B cell (primary cell): Measurements from ENCODE around the gene RANBP9. TPM values are rescaled to one million over a fixed set of nuclear protein-coding genes. Genes with fewer than 3 reads are reported as not detected.

ENCODE experiments used
- ATAC-seq: fragments of 200-7000 bp; cut with Tn5 transposase; one replicate; pipeline ENCODE4 v1.10.0; 2021; ENCODE audit warnings: low read depth, mild to moderate bottlenecking, moderate number of reproducible peaks, moderate library complexity
- CTCF ChIA-PET: fragments of 350-600 bp; sonication (Branson Sonifier 250); formaldehyde crosslinking; loops from one replicate; lab custom pipeline; 2021; ENCODE audit warnings: antibody characterized with exemption, inconsistent platforms; lab: Charles Lee
- POLR2A ChIA-PET: fragments of 350-600 bp; sonication (Branson Sonifier 250); formaldehyde crosslinking; loops from one replicate; lab custom pipeline; 2021; ENCODE audit warnings: antibody characterized with exemption; lab: Charles Lee
- DNase-seq: peaks from one replicate; pipeline ENCODE4 v3.0.0; 2013
- H2AFZ ChIP-seq: 2 replicates; pipeline ENCODE4 v1.6.1; 2012; ENCODE audit warnings: mild to moderate bottlenecking, low read depth, low read length; ENCODE audit not compliant: insufficient read depth, poor library complexity, severe bottlenecking
- H3K27ac ChIP-seq, 2 donors: 1 replicate in 1 of 2; 2 replicates in 1 of 2; pipeline ENCODE4 v1.5.1; 2012 to 2013; ENCODE audit warnings: low read length in 2 of 2, mild to moderate bottlenecking in 2 of 2, moderate library complexity in 1 of 2
- H3K27me3 ChIP-seq, 4 experiments: fragments of 200-600 bp in 1 of 4; sonication (generic) in 1 of 4; replicated peaks in 1 of 4; 1 replicate in 2 of 4; 2 replicates in 2 of 4; pipeline versions ENCODE4 v1.6.1 to v1.7.0; 2013 to 2016; ENCODE audit warnings: low read length in 3 of 4, mild to moderate bottlenecking in 2 of 4, mixed read lengths in 1 of 4, moderate library complexity in 1 of 4; ENCODE audit not compliant: insufficient read depth in 4 of 4, control insufficient read depth in 3 of 4; ENCODE audit errors: control extremely low read depth in 1 of 4
- H3K36me3 ChIP-seq, 2 experiments: replicated peaks in 1 of 2; 1 replicate in 1 of 2; 2 replicates in 1 of 2; pipeline versions ENCODE4 v1.6.1 to v1.7.1; 2013; ENCODE audit warnings: low read length in 1 of 2; ENCODE audit not compliant: insufficient read depth in 2 of 2, control insufficient read depth in 1 of 2; ENCODE audit errors: control extremely low read depth in 1 of 2, extremely low read depth in 1 of 2
- H3K4me1 ChIP-seq, 2 donors: fragments of 200-600 bp in 1 of 2; sonication (generic) in 1 of 2; 1 replicate in 1 of 2; 2 replicates in 1 of 2; pipeline versions ENCODE4 v1.5.1 to v1.6.1; 2013 to 2017; ENCODE audit warnings: low read length in 2 of 2; ENCODE audit not compliant: control insufficient read depth in 2 of 2, insufficient read depth in 2 of 2
- H3K4me2 ChIP-seq: replicated peaks from 2 replicates; pipeline ENCODE3; 2012; ENCODE audit warnings: mild to moderate bottlenecking, low read depth, low read length; ENCODE audit not compliant: poor library complexity, severe bottlenecking
- H3K4me3 ChIP-seq, 5 experiments: fragments of 200-600 bp in 1 of 5; sonication (generic) in 1 of 5; 1 replicate in 3 of 5; 2 replicates in 2 of 5; pipeline versions ENCODE4 v1.5.1 to v1.7.0; 2011 to 2016; ENCODE audit warnings: low read length in 4 of 5, mild to moderate bottlenecking in 4 of 5, low read depth in 2 of 5, control low read depth in 1 of 5, moderate library complexity in 1 of 5; ENCODE audit not compliant: insufficient read depth in 1 of 5; ENCODE audit errors: control extremely low read depth in 1 of 5, extremely low read depth in 1 of 5
- H3K79me2 ChIP-seq: fragments of 200-600 bp; sonication (generic); one replicate; pipeline ENCODE4 v1.6.0; 2016; ENCODE audit warnings: low read length; ENCODE audit not compliant: control insufficient read depth, insufficient read depth
- H3K9ac ChIP-seq: fragments of 200-600 bp; sonication (generic); 2 replicates; pipeline ENCODE4 v1.6.1; 2017; ENCODE audit warnings: mild to moderate bottlenecking, low read length, moderate library complexity
- H3K9me3 ChIP-seq, 3 donors: one replicate each; pipeline versions ENCODE4 v1.6.1 to v1.7.1; 2013; ENCODE audit warnings: low read length in 2 of 3; ENCODE audit not compliant: control insufficient read depth in 2 of 3, insufficient read depth in 1 of 3; ENCODE audit errors: control extremely low read depth in 1 of 3
- H4K20me1 ChIP-seq: 2 replicates; pipeline ENCODE4 v1.6.0; 2012; ENCODE audit warnings: mild to moderate bottlenecking, low read length; ENCODE audit not compliant: insufficient read depth, control insufficient read depth, poor library complexity, severe bottlenecking
- H3K27ac Mint-ChIP-seq: one replicate; pipeline ENCODE4 v1.8.0; 2021; ENCODE audit warnings: mixed read lengths
- H3K27me3 Mint-ChIP-seq: one replicate; pipeline ENCODE4 v1.8.0; 2021; ENCODE audit warnings: mixed read lengths
- H3K4me1 Mint-ChIP-seq: one replicate; pipeline ENCODE4 v1.8.0; 2021; ENCODE audit warnings: mixed read lengths
- H3K4me3 Mint-ChIP-seq: one replicate; pipeline ENCODE4 v1.8.0; 2021; ENCODE audit warnings: mixed read lengths
- H3K9me3 Mint-ChIP-seq: one replicate; pipeline ENCODE4 v1.8.0; 2022; ENCODE audit warnings: mixed read lengths; ENCODE audit not compliant: insufficient read depth
- EZH2 ChIP-seq: IDR thresholded peaks from 2 replicates; pipeline ENCODE4 v1.6.1; 2012; ENCODE audit warnings: borderline replicate concordance, low read depth, mild to moderate bottlenecking, moderate library complexity, low read length; ENCODE audit not compliant: insufficient read depth, poor library complexity, severe bottlenecking
- WGBS: methylation state at CpG from one replicate; pipeline ENCODE4 v1.1.5; 2013; ENCODE audit warnings: missing lambda C conversion rate; ENCODE audit not compliant: insufficient coverage; 5-methylcytosine and 5-hydroxymethylcytosine counted together
- intact Hi-C: fragments of 100-400 bp; cut with micrococcal nuclease; formaldehyde crosslinking; loops from one replicate; pipeline ENCODE4 v1.10.0; 2022
- polyA plus RNA-seq: library from polyadenylated mRNA; depleted of rRNA; stranded (reverse); fragments of >200 nt; gene quantifications from 2 replicates; pipeline ENCODE4 v1.2.3, GENCODE V29; 2012
- total RNA-seq, 2 donors: library from RNA; stranded (reverse); fragments of 120-200 nt in 1 of 2; gene quantifications; 1 replicate in 1 of 2; 2 replicates in 1 of 2; pipeline versions ENCODE4 v1.2.3 to v1.2.4, GENCODE V29; 2013 to 2022
- TF ChIP-seq, protein P1 (sequence below): fragments of 200-600 bp; IDR thresholded peaks from one replicate; pipeline ENCODE4 v1.8.0; 2022; ENCODE audit warnings: antibody characterized with exemption, mild to moderate bottlenecking

Gene RANBP9
- total and polyA plus RNA-seq, 2 donors (not counting 1 experiment from before 2014, with no cell fraction given): 20.0 to 34.1 TPM

DNA sequence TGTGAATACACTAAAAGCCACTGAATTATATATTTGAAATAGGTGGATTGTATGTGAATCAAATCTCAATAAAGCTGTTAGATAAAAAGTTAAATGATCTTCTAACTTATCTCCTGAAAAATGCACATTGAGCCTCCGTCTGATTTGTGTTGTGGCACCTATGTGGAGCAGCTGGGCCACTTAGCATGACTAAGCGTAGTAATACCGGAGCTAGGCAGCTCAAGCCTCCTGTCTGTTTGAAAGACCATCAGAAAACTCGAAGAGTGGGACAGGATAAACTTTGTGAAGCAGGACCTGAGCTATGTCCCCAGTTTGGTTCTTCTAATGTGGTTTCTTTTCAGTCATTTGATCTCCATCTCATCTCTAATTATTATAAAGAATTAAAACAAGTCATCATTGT, 107.5 kb downstream of the RANBP9 start:
- no peak overlapping the region for H3K4me3 Mint-ChIP-seq
- no peak for ATAC-seq

DNA sequence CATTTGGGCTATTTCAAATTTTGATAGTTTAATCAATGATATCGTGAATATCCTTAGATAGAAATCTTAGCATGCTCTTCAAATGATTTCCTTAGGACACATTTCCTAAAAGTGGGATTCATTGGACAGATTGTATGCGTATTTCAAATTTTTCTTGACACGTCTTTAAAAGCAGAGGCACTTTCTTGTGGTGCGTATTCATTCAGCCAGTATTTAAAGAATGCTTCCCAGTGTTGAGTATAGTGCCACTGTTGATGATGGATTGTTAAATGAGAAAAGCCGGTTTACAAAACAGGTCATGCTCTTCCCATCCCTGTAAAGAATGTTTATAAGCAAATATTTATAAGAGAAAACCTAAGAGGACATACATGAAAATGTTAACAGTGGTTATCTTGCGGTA, 111.6 kb downstream of the RANBP9 start:
- no CpG with 5 or more reads among the region's 6 CpGs for WGBS
- intact Hi-C loops: no loop called here
- Histone ChIP-seq H3K9me3 (no peaks in the 10 kb centered on the region), H3K4me1 (no peaks in the 10 kb centered on the region), H3K27me3 (no peaks in the 10 kb centered on the region), H3K9ac (no peak overlapping the region), H4K20me1 (no peaks in the 10 kb centered on the region), H3K4me3 (no peak overlapping the region), H3K79me2 (no peaks in the 10 kb centered on the region), H3K27ac (no peak overlapping the region), H3K4me2 (no peak overlapping the region), H2AFZ (no peak overlapping the region), H3K36me3 (peaks cover 9 to 49% of the 10 kb centered on the region in 2 experiments)
- H3K4me3 Mint-ChIP-seq: no peak overlapping the region
- ATAC-seq (no peak), DNase-seq (no peak)
- no peak for TF ChIP-seq EZH2
- TF ChIP-seq, protein P1, sequence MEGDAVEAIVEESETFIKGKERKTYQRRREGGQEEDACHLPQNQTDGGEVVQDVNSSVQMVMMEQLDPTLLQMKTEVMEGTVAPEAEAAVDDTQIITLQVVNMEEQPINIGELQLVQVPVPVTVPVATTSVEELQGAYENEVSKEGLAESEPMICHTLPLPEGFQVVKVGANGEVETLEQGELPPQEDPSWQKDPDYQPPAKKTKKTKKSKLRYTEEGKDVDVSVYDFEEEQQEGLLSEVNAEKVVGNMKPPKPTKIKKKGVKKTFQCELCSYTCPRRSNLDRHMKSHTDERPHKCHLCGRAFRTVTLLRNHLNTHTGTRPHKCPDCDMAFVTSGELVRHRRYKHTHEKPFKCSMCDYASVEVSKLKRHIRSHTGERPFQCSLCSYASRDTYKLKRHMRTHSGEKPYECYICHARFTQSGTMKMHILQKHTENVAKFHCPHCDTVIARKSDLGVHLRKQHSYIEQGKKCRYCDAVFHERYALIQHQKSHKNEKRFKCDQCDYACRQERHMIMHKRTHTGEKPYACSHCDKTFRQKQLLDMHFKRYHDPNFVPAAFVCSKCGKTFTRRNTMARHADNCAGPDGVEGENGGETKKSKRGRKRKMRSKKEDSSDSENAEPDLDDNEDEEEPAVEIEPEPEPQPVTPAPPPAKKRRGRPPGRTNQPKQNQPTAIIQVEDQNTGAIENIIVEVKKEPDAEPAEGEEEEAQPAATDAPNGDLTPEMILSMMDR: no peak
- no peaks in the 10 kb centered on the region for H3K27me3 Mint-ChIP-seq
- H3K9me3 Mint-ChIP-seq: no peaks in the 10 kb centered on the region
- POLR2A ChIA-PET: no interaction called here
- H3K27ac Mint-ChIP-seq: no peak overlapping the region
- CTCF ChIA-PET: no interaction called here
- no peaks in the 10 kb centered on the region for H3K4me1 Mint-ChIP-seq

More for the DNA sequence above, 107.5 kb downstream of the RANBP9 start:
- Mint-ChIP-seq H3K27ac (no peak overlapping the region), H3K27me3 (no peaks in the 10 kb centered on the region), H3K4me1 (no peaks in the 10 kb centered on the region), H3K9me3 (no peaks in the 10 kb centered on the region)
- Histone ChIP-seq H3K4me2 (no peak overlapping the region), H3K9ac (no peak overlapping the region), H3K4me1 (no peaks in the 10 kb centered on the region), H3K27ac (no peak overlapping the region), H3K79me2 (no peaks in the 10 kb centered on the region), H3K36me3 (peaks cover 0 to 23% of the 10 kb centered on the region in 2 experiments), H3K4me3 (no peak overlapping the region), H3K27me3 (no peaks in the 10 kb centered on the region), H2AFZ (no peak overlapping the region), H4K20me1 (no peaks in the 10 kb centered on the region), H3K9me3 (no peaks in the 10 kb centered on the region)
- TF ChIP-seq, protein P1: no peak
- no peak for TF ChIP-seq EZH2
- intact Hi-C loops: no loop called here
- WGBS: 64% methylated on average over 2 of the region's 4 CpGs
- ChIA-PET CTCF (interaction anchor here (1.8 kb wide), 1 partner anchor 21 kb away, joined by 4 read pairs; no protein-coding TSS in a partner anchor), POLR2A (interaction anchor here (0.6 kb wide), 1 partner anchor 201 kb away, joined by 3 read pairs; no protein-coding TSS in a partner anchor)
- no peak for DNase-seq
